ENCODE results near the gene PNRC2.

GRCh38 chr1:23925279-23925678 lies 34.3 kb upstream of the PNRC2 start:
- TF ChIP-seq CTCF (conservative IDR thresholded peaks at IDR 0.05 in 1 of 2, IDR thresholded peaks at IDR 0.05 in 1 of 2; ENCODE audit: low read depth in 1 of 2, low read length in 2 of 2): no peak
- TF ChIP-seq EZH2 (IDR thresholded peaks at IDR 0.05; ENCODE audit: low read length, missing control alignments): no peak

All from fibroblast of lung (primary cell).